ENCODE results near the gene CDC42BPB. TPM values are rescaled to one million over a fixed set of nuclear protein-coding genes. Genes with fewer than 3 reads are reported as not detected.

CDC42BPB gene
- total RNA-seq, 1 donor from 2014 or later: 102 TPM

GRCh38 chr14:102949801-102950451 lies 107.4 kb downstream of the CDC42BPB start:
- DNase-seq: no peak

DNA sequence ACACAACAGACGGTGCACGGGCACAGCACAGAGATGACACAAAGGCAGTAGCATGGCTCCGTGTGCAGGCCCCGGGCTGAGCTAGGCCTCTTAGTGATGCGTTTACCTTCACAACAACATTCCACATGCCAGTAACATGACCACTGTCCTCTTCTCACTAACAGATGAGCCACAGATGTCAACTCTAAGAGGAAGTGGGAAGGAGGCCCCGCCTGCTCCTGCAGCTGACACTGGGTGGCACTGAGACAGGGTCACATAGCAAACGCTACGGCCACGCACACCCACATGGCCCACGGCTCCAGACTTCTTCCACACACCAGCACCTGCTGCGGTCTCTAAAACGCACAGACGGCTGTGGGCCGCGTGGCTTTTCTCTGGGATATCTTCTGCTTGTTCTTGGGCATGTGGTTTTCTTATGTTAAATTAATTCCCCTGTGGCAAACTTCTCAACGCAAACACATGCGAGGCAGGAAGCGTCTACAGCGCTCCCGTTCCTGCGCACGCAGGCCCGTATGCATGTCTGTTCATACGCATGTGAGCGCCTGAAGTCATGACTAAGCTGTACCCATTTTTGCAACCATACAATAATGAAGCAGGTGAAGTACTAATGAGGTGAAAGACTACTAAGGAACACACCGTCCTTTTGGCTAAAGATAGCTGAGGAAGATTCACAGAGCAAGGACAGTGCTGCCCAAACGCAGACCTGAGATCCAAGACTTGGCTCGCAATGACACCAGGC lies 108.1 kb downstream of the CDC42BPB start:
- TF ChIP-seq, protein P1, sequence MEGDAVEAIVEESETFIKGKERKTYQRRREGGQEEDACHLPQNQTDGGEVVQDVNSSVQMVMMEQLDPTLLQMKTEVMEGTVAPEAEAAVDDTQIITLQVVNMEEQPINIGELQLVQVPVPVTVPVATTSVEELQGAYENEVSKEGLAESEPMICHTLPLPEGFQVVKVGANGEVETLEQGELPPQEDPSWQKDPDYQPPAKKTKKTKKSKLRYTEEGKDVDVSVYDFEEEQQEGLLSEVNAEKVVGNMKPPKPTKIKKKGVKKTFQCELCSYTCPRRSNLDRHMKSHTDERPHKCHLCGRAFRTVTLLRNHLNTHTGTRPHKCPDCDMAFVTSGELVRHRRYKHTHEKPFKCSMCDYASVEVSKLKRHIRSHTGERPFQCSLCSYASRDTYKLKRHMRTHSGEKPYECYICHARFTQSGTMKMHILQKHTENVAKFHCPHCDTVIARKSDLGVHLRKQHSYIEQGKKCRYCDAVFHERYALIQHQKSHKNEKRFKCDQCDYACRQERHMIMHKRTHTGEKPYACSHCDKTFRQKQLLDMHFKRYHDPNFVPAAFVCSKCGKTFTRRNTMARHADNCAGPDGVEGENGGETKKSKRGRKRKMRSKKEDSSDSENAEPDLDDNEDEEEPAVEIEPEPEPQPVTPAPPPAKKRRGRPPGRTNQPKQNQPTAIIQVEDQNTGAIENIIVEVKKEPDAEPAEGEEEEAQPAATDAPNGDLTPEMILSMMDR (IDR thresholded peaks at IDR 0.05): no peak
- Histone ChIP-seq H3K27me3 (no peaks in the 10 kb centered on the region), H3K27ac (no peak overlapping the region), H3K4me1 (no peaks in the 10 kb centered on the region), H3K36me3 (peaks cover 93% of the 10 kb centered on the region), H3K9me3 (no peaks in the 10 kb centered on the region), H3K4me3 (no peak overlapping the region)
- intact Hi-C loops (cut with DNase I): no loop called here
- peak; percentile 65 for ATAC-seq
- no peak for DNase-seq

More at GRCh38 chr14:102949801-102950451, 107.4 kb downstream of the CDC42BPB start:
- no peaks in the 10 kb centered on the region for H3K27me3 ChIP-seq
- H3K4me3 ChIP-seq: no peak overlapping the region
- peaks cover 93% of the 10 kb centered on the region for H3K36me3 ChIP-seq
- no peaks in the 10 kb centered on the region for H3K4me1 ChIP-seq
- H3K9me3 ChIP-seq: no peaks in the 10 kb centered on the region
- H3K27ac ChIP-seq: no peak overlapping the region
- intact Hi-C loops (cut with DNase I): no loop called here
- peak; percentile 54 for ATAC-seq
- TF ChIP-seq, protein P1 (IDR thresholded peaks at IDR 0.05): no peak

GRCh38 chr14:102948698-102949061 lies 108.7 kb downstream of the CDC42BPB start:
- no peak for DNase-seq

DNA sequence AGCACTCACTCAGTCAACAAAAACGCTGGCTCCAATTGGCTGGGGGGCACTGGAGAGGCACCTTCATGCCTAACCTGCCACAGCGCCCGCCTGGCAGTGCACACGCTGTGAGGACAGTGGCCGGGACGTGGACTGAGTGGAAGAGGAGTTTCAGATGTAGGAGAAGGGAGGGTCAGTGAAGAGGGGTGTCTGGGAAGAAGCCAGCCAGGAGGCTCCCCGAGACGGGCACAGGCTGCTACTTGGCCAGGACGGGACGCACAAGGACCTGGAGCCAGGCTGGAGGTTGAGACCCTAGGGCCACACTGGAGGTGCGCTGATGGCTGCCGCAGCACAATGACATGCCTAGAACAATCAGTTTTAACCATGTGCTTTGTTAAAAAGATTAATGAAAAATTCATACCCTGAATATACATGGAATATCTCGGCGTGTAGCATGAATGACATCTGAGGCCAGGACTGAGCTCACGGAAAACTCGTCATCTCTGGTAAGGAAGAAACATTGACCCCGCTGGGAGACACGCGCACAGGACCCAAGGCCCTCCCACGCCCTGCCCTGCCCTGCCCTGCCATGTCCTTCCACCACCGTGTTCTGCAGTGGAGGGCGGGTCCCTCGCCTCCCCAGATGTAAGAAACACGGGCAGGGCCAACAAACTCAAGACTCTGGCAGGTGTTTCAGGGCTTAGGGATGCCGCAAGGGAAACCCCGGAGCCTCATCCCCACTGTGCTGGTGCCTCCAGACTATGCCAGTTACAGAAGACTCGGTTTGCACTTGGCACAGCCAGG lies 109.8 kb downstream of the CDC42BPB start:
- TF ChIP-seq, protein P1 (IDR thresholded peaks at IDR 0.05): no peak
- Histone ChIP-seq H3K9me3 (no peaks in the 10 kb centered on the region), H3K27me3 (no peaks in the 10 kb centered on the region), H3K36me3 (peaks cover 93% of the 10 kb centered on the region), H3K4me3 (no peak overlapping the region), H3K27ac (no peak overlapping the region), H3K4me1 (no peaks in the 10 kb centered on the region)
- DNase-seq (no peak), ATAC-seq (no peak)
- intact Hi-C loops (cut with DNase I): no loop called here

More at GRCh38 chr14:102948698-102949061, 108.7 kb downstream of the CDC42BPB start:
- Histone ChIP-seq H3K4me1 (no peaks in the 10 kb centered on the region), H3K27ac (no peak overlapping the region), H3K9me3 (no peaks in the 10 kb centered on the region), H3K36me3 (peaks cover 93% of the 10 kb centered on the region), H3K4me3 (no peak overlapping the region), H3K27me3 (no peaks in the 10 kb centered on the region)
- TF ChIP-seq, protein P1 (IDR thresholded peaks at IDR 0.05): no peak
- intact Hi-C loops (cut with DNase I): no loop called here
- ATAC-seq: no peak

DNA sequence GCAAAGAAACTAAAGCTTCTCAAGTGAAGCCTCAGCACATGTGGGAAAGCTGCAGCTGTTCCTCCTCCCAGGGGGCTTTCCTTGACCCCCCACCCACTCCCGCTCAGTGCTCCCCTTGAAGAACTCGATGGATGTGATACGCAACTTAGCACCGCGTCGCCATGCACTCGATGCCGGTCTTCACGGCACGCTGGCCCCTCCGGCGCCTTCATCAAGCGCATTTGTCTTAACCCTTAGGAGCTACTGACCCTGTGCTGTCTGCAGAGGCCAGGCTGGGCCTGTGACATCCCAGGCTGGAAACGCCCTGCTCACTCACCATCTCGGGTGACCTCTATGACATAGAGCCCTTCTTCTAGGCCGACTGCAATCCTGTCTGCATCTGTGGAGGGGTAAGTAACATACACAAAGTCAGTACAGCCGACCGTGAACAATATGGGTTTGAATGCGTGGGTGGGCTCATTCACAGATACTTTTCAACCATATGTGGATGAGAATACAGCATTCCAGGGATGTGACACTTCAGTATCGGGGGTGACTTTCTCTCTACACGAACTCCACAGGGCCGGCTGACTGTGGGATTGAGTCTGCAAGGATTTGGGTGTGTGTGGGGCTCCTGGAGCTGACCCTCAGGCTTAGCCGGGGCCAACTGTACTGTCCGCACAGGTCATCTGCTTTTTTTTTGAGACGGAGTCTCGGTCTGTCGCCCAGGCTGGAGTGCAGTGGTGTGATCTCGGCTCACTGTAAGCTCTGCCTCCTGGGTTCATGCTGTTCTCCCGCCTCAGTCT lies 111.8 kb downstream of the CDC42BPB start:
- ATAC-seq: no peak
- DNase-seq: no peak
- Histone ChIP-seq H3K27ac (no peak overlapping the region), H3K4me3 (no peak overlapping the region), H3K36me3 (peaks cover 91% of the 10 kb centered on the region), H3K9me3 (no peaks in the 10 kb centered on the region), H3K4me1 (peaks cover 4% of the 10 kb centered on the region), H3K27me3 (no peaks in the 10 kb centered on the region)
- TF ChIP-seq, protein P1 (IDR thresholded peaks at IDR 0.05): no peak
- intact Hi-C loops (cut with DNase I): no loop called here

Data from upper lobe of right lung (tissue), 1 donor.